ENCODE measurements around the gene BCR.

DNA sequence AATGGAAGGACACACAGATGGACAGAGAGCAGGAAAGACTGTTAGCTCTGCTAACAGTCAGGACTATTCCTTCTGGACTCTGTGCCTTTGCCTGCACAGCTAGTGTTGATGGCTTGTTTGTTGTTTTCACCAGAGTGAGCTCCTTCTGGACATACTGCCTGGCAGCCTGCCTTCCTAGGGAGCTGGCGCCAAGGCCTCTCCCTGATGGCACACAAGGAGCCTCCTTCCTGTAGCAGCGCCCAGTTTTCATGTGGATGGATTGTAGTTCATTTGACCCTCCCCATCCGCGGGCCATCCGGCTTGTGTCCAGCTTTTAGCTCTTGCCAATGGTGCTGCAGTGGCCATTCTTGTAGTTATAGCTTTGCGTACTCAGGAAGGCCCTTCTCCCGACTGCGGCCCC is 16.6 kb upstream of the BCR start:
- TF ChIP-seq POLR2A (IDR thresholded peaks at IDR 0.05), result no peak
- TF ChIP-seq CTCF (IDR thresholded peaks at IDR 0.05), result no peak
- TF ChIP-seq POLR2AphosphoS5 (IDR thresholded peaks at IDR 0.05), result peak in 1 of 2 donors; percentile 19
- TF ChIP-seq EP300 (IDR thresholded peaks at IDR 0.05), result no peak

Measured in upper lobe of left lung (tissue), 4 donors.